HepG2 (cell line): Measurements from ENCODE around the gene ODC1.

ENCODE experiments used
- ARID3A ChIP-seq: IDR thresholded peaks from 2 replicates; pipeline ENCODE4 v1.6.1; 2012; ENCODE audit warnings: low read depth, low read length, improper control_type of control experiment
- CTCF ChIP-seq: sonication (generic); formaldehyde crosslinking; IDR thresholded peaks from 2 replicates; pipeline ENCODE4 v1.5.0; 2020; ENCODE audit warnings: mild to moderate bottlenecking, missing genetic modification reagents, moderate library complexity
- EZH2 ChIP-seq: conservative IDR thresholded peaks from 2 replicates; pipeline ENCODE4 v1.6.1; 2012; ENCODE audit warnings: mild to moderate bottlenecking, low read depth, low read length, moderate library complexity
- HDAC2 ChIP-seq: sonication (generic); formaldehyde crosslinking; IDR thresholded peaks from 2 replicates; pipeline ENCODE4 v1.4.0; 2020; ENCODE audit warnings: missing genetic modification reagents
- NFKBIZ ChIP-seq: IDR thresholded peaks from 2 replicates; pipeline ENCODE4 v1.6.1; 2018; ENCODE audit warnings: missing genetic modification reagents, missing compliant biosample characterization
- NFYB ChIP-seq: sonication (generic); formaldehyde crosslinking; IDR thresholded peaks from 2 replicates; pipeline ENCODE4 v1.4.0; 2020; ENCODE audit warnings: missing genetic modification reagents
- POLR2AphosphoS2 ChIP-seq: IDR thresholded peaks from 2 replicates; pipeline ENCODE4 v1.6.1; 2011; ENCODE audit warnings: low read depth, low read length, improper control_type of control experiment
- POLR2AphosphoS5 ChIP-seq: IDR thresholded peaks from 2 replicates; pipeline ENCODE4 v1.6.1; 2012; ENCODE audit warnings: low read depth, low read length
- PRDM15 ChIP-seq: sonication (generic); formaldehyde crosslinking; IDR thresholded peaks from 2 replicates; pipeline ENCODE4 v1.4.0; 2020; ENCODE audit warnings: missing genetic modification reagents
- SMC3 ChIP-seq: IDR thresholded peaks from 2 replicates; pipeline ENCODE4 v1.6.1; 2011; ENCODE audit warnings: low read length, improper control_type of control experiment
- SSRP1 ChIP-seq: IDR thresholded peaks from 2 replicates; pipeline ENCODE4 v1.6.1; 2016; ENCODE audit warnings: control low read depth
- TBP ChIP-seq: sonication (generic); formaldehyde crosslinking; IDR thresholded peaks from 2 replicates; pipeline ENCODE4 v1.5.0; 2020; ENCODE audit warnings: missing genetic modification reagents
- TSC22D2 ChIP-seq: sonication (generic); formaldehyde crosslinking; IDR thresholded peaks from 2 replicates; pipeline ENCODE4 v1.5.1; 2020; ENCODE audit warnings: missing genetic modification reagents, mild to moderate bottlenecking, borderline replicate concordance
- ZNF124 ChIP-seq: sonication (generic); formaldehyde crosslinking; IDR thresholded peaks from 2 replicates; pipeline ENCODE4 v1.4.0; 2020; ENCODE audit warnings: missing genetic modification reagents

GRCh38 chr2:10471955-10472354 lies 23.8 kb upstream of the ODC1 start:
- no peak for TF ChIP-seq EZH2
- no peak for TF ChIP-seq ARID3A
- TF ChIP-seq NFYB (CRISPR knock-in tag), result no peak
- TF ChIP-seq POLR2AphosphoS2, result no peak
- no peak for TF ChIP-seq CTCF (CRISPR knock-in tag)
- no peak for TF ChIP-seq ZNF124 (CRISPR knock-in tag)
- TF ChIP-seq SSRP1, result no peak
- TF ChIP-seq POLR2AphosphoS5, result no peak
- TF ChIP-seq NFKBIZ (CRISPR knock-in tag), result no peak
- no peak for TF ChIP-seq PRDM15 (CRISPR knock-in tag)
- no peak for TF ChIP-seq HDAC2 (CRISPR knock-in tag)
- no peak for TF ChIP-seq TSC22D2 (CRISPR knock-in tag)
- TF ChIP-seq SMC3, result no peak
- no peak for TF ChIP-seq TBP (CRISPR knock-in tag)
